ENCODE measurements around the gene SPATA6L. TPM values are rescaled to one million over a fixed set of nuclear protein-coding genes. Genes with fewer than 3 reads are reported as not detected.
"Not testable (repeated sequence)": the region's sequence is repeated elsewhere in the genome, so short reads cannot be mapped to it uniquely, and the experiment has no call there.

The SPATA6L gene
- total RNA-seq, 1 donor from 2014 or later = 2.5 TPM

DNA sequence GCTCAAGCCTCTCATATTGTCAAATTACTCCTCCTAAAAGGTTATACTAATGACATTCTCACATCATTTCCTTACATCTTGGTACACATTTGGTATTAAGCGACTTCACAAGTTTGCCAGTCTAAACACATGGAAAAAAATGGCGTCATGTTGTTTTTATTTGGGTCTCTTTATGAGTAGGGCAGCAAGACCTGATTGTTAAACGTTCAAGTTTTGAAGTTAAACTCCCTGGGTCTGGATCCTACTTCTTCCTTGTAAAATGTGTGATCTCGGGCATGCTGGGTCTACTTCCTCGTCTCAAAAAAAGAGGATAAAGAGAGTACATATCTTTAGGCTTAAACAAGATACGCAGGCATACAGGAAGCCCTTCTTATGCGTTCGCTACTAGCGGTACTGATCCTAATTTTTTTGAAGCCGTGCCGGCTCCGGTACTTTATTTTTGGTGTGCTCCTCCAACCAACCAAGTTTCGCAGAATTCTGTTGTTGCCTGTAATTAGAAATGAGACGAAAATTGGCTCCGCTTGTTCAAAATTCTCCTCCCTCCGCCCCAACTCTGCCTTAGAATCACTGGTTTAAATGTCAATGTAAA, 12.5 kb upstream of the SPATA6L start:
- DNase-seq (ENCODE audit: low read depth, low spot score) = no peak

DNA sequence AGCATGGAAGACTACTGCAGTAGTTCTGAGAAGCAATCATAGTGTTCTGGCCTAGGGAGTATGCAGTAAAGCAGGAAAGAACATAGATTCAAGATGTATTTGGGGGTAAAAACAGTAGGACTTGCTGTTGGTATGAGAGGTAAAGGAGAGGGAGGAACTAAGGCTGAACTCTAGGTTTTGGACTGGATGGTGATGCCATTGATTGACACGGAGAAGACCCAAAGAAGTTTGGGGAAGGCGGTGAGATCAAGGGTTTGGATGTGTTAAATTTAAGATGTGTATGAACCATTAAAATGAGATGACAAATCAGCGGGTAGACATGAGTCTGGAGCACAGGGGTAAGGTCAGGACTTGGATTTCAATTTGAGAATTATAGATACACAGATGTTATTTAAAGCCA, 11.1 kb upstream of the SPATA6L start:
- no peak for DNase-seq (ENCODE audit: low read depth, low spot score)

DNA sequence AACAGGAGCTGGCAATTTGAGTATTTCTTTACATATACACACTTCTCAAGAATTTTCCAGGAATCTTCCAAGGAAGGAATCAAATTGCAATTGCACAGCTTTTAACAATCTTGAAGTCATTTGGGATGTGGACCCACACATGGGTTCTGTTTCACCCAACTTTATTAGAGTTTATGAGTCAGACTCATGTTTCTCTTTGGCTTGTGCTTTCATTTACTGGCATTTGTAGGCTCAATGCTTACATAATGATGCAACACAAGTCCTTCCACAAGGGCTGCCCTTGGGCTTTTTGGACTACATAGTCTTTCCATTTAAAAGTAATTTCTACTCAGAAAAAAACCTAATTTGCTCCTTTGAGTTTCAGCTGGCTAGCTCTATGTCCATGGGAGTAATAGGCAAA, 8.5 kb upstream of the SPATA6L start:
- DNase-seq (ENCODE audit: low read depth, low spot score) = no peak

DNA sequence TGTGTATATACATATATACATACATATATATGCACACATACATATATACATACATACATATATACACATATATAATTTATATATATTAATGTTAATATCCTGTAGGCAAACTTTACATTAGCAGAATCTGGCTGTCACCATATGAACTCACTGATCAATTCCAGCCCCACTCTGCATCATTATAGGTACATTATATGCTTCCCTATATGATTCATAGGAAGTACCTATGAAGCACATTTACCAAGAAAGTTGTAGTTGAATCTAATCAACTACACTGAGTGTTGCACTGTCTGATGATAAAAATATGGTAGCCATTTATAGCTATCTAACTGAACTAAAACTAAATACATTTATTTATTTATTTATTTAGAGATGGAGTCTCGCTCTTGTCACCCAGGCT, 5.5 kb upstream of the SPATA6L start:
- no peak for DNase-seq (ENCODE audit: low read depth, low spot score)

DNA sequence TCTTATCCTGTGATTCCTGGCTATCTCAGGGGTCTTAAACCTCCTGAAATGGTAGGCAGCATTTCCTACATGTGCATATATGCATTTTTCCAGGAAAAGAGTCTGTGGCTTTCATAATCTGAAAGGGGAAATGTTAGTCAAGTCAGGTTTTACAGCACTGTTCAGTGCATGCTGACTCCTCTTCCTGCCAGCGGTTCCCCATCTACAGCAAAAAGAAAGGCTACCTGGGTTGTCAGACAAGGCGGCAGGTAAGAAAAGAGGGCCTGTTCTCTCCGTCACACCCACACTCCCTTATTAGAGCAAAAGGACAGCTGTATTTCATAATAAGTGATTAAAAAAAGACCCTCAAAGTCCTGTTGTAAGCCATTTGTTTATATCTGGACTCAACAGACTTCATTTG, 4.3 kb upstream of the SPATA6L start:
- no peak for DNase-seq (ENCODE audit: low read depth, low spot score)

DNA sequence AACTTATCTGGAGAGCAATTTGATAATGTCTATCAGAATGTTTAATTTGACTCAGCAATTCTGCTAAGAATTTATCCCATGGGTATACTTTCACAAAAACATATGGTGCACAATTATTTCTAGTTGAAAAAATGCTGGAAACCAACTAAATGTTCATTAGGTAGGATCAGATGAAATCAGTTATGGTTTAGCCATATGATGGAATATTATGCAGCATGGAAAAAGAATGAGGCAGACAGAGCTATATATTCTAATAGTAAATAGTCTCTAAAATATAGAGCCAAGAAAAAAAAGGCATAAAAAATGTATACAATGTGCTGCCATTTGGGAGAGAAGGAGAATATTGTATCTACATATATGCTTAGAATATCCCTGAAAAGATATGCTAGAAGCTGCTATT, 3.6 kb upstream of the SPATA6L start:
- no peak for DNase-seq (ENCODE audit: low read depth, low spot score)

DNA sequence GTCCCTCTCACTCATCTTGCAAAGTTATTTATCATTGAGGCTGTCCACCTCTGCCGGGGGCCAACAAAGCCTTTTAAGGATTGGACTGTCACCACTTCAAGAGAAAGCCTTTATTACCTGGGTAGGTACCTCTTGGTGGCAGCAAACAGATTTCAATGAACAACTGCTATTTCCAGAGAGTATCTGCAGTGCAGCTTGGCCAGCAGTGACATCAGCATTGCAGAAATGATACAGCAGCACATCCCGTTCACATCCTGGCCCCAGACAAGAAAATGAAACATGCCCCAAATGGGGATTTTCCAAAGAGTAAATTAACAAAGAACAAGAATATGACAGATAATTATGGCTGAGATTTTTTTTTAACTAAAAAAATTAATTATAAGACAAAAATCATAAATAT, 2.3 kb upstream of the SPATA6L start:
- no peak for DNase-seq (ENCODE audit: low read depth, low spot score)

DNA sequence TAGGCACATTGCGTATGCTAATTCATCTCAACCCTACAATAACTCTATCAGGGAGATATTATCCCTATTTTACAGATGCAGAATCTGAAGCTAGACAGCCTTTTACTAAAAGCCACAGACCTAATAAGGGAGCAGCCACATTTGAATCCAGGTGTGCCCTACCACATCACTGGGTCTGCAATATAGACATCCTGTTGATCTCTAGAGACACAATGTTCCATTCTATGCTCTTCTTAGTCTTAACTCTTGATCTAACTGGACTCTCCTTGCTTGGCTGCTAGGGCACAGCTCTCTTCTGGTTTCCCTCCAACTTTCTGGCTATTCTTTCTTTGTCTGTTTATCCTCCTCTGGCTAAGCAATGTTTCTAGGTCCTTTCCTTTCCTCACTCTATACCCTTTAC, 1.4 kb upstream of the SPATA6L start:
- no peak for DNase-seq (ENCODE audit: low read depth, low spot score)

DNA sequence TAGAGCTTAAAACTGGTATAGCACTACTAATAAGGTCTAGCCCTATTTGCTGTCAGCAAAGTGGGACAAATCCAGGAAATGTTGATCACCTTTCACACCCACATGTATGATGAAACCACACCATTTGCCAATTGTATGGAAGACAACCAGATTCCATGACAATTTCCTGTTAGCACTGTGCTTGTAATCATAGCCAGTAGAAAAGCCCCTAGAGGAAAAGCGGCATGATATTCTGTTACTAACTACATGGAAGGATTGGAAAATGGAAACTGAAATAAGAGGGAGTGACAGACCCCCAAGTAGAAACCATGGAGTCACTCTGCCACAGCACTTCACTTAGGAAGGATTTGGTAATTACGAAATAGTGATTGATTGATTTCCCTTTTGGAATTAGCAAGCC, 923 bp downstream of the SPATA6L start:
- peak; percentile 68 for DNase-seq (ENCODE audit: low read depth, low spot score)

DNA sequence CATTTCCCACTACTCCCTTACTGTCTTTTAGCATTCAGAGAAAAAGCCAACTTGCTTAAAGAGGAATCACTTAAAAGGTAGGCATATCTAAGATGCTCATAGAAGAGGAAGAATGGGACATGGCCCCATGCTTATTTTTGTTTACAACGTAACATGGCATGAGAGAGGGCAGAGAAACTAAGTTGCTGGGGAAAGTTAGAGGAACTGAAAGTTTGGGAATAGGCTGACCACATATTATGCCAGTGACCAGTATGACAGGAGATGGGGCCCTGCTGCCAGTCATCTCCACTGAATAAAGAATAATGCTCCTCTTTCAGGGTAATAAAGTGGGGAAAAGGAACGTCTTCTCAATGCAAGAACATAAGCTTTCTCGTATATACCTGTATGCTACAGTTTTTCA, 2.3 kb downstream of the SPATA6L start:
- no peak for DNase-seq (ENCODE audit: low read depth, low spot score)

DNA sequence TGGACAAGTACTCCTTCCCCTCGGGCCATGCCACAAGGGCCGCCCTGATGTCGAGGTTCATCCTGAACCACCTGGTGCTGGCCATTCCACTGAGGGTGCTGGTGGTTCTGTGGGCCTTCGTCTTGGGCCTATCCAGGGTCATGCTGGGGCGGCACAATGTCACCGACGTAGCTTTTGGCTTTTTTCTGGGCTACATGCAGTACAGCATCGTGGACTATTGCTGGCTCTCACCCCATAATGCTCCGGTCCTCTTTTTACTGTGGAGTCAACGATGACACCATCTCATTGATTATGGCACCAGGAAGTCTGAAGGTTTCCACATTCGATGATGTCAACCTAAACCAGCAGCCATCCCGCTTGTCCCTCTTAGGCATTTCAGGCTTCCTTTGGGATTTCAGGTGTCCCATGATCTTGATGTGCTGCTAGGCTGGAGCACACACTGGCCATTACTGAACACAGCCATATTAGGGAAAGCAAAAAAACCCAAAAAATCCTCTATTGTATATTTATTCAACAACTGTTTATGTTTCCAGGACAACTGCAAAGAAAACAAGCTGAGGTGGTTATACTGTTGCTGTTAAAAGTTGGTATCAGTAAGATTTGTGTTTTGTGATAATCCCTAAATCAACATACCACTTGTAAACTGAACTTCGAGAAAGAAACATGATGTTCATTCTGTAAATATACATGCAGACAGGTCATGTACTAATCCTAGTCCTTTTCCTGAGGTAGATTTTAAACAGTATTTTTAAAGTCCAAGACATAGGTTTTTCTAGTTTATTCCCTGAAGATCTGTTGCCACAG, 3.1 kb downstream of the SPATA6L start:
- DNase-seq (ENCODE audit: low read depth, low spot score) = no peak

DNA sequence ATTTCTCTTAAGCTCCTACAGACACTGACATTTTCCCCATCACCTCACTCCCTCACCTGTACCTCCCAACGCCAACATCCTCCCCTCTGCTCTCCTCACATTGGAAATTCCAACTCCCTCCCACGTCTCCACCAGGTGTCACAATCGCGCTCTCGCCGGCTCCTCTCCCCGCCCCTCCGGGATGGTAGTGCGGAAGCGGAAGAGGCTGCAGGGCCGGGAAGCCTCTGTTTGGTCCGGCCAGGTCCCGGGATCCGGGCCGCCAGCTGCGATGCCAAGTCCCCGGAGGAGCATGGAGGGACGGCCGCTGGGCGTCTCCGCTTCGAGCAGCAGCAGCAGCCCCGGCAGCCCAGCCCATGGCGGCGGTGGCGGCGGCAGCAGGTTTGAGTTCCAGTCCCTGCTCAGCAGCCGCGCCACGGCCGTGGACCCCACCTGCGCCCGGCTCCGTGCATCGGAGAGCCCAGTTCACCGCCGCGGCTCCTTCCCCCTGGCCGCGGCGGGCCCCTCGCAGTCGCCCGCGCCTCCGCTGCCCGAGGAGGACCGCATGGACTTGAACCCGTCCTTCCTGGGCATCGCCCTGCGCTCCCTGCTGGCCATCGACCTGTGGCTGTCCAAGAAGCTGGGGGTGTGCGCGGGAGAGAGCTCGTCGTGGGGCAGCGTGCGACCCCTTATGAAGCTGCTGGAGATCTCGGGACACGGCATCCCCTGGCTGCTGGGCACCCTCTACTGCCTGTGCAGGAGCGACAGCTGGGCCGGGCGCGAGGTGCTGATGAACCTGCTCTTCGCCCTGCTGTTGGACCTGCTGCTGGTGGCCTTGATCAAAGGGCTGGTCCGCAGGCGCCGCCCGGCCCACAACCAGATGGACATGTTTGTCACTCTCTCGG, 3.9 kb downstream of the SPATA6L start, which contains the start of gene PLPP6:
TSS of gene PLPP6 (plus strand) at position 187 of the 881 bp plus-strand sequence. CDS start at position 269, 82 bp downstream.
- no peak for DNase-seq (ENCODE audit: low read depth, low spot score)

DNA sequence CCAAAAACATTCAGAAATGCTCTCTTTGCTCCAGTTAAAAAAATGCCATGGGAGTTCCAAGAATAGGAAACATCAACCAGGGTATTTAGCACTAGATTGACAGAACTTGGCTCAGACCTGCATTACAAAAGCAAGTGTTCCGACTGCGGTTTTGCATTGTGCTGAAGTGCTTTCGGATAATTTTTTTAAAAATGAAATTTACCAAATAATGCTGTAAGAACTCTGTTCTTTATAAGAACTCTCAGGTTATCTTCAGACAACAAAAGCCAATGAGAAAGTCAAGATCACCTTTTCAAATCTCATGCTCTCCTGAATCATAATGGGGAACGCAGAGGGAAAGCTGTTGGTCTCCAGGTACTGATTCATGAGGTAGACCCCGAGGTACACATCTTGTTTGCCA, 4.7 kb downstream of the SPATA6L start:
- no peak for DNase-seq (ENCODE audit: low read depth, low spot score)

DNA sequence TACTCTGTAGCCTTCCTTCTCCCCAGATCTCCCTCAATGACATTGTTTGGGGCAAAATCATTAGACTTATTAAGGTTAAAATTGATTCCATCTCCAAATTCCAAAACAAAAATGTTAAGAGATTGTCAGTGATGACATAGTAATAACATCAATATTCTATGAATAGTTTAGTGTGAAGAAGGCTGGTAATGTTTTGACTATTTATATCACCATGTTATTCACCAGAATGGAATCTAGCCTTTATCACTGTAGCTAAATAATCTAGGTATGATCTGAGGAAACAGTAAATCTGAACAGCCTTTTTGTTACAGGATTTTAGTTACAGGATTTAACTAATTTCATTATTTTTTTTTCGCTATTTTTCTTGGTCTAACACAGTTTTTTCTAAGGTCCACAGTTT, 5.1 kb downstream of the SPATA6L start:
- no peak for DNase-seq (ENCODE audit: low read depth, low spot score)

DNA sequence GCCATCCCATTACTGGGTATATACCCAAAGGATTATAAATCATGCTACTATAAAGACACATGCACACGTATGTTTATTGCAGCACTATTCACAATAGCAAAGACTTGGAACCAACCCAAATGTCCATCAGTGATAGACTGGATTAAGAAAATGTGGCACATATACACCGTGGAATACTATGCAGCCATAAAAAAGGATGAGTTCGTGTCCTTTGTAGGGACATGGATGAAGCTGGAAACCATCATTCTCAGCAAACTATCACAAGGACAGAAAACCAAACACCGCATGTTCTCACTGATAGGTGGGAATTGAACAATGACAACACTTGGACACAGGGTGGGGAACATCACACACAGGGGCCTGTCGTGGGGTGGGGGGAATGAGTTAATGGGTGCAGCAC, 5.6 kb downstream of the SPATA6L start:
- not testable (repeated sequence) for DNase-seq (ENCODE audit: low read depth, low spot score)

DNA sequence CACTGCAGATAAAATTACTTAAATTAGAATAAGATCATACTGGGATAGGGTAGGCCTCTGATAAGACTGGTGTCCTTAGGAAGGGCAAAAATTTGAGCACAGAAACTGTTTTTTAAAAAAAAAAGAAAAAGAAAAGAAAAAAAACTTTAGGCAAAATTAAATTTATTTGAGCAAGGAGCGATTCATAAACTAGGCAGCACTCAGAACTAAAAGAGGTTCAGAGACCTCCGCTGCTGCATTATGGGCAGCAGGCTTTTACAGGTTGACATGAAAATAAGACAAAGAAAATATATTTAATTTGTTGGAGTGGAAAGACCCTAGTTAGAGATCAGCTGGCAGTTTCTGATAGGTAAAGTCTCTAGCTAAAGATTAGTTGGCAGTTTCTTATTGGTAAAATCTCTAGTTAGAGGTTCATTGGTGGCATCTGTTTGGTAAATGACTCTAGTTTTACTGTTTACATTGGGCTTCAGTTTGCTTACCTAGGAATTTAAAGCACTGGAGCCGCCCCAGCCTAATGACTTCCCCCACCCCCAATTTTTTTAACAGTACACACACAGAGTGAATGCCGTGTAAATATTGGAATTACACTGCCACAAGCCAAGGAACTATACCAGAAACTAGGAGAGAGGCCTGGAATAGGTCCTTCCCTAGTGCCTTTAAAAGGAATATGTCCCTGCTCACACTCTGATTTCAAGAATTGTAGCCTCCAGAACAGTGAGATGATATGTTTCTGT, 8.7 kb downstream of the SPATA6L start:
- DNase-seq (ENCODE audit: low read depth, low spot score) = no peak

DNA sequence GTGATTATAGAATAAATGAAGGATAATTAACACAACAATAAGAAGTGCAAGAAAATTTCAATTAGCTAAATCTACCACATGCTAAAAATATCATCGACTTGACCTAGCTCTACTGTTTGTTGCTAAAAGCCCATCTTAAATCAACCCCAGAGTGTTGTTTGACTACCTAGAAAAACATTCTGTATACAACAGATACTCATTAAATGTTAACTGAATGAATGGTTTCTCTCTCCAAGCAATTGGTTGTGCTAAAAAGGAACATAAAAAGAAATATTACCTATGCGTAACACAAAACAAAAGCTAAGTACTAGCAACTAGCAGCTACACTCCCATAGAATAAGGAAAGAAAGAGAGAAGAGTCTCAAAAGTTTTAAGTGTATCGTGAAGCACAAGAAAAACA, 9.7 kb downstream of the SPATA6L start:
- no peak for DNase-seq (ENCODE audit: low read depth, low spot score)

DNA sequence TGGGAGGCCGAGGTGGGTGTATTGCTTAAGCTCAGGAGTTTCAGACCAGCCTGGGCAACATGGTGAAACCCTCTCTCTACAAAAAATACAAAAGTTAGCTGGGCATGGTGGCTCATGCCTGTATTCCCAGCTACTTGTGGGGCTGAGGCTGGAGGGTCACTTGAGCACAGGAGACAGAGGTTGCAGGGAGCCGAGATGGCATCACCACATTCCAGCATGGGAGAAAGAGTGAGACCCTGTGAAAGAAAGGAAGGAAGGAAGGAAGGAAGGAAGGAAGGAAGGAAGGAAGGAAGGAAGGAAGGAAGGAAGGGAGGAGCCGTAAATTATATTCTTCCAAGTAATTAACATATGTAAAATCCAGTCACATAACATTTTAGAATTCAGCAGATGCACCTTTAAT, 10.1 kb downstream of the SPATA6L start:
- not testable (repeated sequence) for DNase-seq (ENCODE audit: low read depth, low spot score)

DNA sequence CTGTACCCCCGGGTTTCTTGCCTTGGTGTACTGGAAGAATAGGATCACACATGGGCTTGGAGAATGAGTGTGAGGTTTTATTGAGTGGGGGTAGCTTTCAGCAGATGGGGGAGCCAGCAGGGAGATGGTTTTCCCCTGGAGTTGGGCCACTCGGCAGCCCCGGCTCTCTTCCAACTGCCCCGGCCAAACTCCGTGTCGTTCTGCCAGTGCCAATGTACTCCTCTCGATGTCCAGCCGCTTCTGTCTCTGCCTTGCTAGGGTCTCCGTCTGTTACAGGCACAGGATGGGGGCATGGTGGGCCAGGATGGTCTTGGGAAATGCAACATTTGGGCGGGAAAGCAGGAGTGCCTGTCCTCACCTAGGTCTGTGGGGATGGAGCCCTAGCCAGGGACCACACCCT, 11.7 kb downstream of the SPATA6L start:
- DNase-seq (ENCODE audit: low read depth, low spot score) = no peak

DNA sequence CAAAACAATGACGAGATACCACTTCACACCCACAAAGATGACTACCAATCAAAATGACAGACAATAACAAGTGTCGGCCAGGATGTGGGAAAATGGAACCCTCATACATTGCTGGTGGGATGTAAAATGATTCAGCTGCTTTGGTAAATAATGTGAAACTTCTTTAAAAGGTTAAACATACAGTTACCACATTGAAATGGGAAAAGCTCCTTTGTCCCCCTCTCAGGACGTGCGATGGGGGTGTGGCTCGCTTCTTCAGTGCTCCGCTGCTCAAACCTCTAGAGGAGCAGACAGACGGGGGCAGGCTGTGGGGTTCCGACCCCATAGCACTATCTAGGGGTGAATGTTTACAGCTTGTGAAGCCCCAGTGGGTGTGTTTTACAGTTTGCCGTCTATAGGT, 12.2 kb downstream of the SPATA6L start:
- no peak for DNase-seq (ENCODE audit: low read depth, low spot score)

DNA sequence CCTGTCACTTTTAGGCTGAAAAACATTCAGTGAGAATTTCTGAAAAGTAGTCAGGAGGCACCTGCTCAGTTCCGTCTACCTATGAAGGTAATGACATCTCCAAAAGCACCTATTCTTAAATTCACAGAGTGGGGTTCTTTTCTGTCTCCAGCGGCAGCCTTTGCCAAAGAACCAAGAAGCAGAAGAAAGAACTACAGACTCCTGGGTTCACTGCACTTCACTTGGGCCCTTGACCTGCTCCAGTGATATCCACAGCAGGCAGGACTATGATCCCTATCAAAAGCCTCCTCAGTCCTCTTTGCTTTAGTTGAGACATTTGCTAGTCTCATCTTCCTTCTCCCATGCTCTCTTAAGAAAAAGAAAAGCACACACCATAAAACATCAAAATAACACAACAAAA, 23.9 kb downstream of the SPATA6L start:
- no peak for DNase-seq (ENCODE audit: low read depth, low spot score)

DNA sequence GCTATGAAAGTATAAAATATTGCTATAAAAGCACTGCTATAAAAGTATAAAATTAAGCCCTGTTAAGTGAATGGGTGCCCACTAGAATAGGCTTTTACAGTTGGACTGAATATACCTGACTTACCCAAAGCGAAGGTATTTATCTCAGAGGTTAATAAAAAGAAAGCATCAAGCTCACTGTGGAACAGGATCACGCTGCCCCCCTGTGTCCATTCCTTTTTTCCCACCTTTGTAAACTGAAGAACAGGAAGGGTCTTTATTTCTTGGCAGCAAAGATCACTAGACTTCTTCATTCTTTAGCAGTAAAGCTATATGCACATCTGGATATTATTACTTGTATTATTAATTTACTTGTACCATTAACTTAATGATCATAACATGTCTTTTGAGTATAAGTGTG, 26.3 kb downstream of the SPATA6L start:
- DNase-seq (ENCODE audit: low read depth, low spot score) = no peak

All from pulmonary artery endothelial cell (primary cell).